ENCODE results near the gene GABRB1.
"Not testable (repeated sequence)": the region's sequence is repeated elsewhere in the genome, so short reads cannot be mapped to it uniquely, and the experiment has no call there.

GABRB1 gene

GRCh38 chr4:47326025-47326424 is 294.7 kb downstream of the GABRB1 start:
- DNase-seq: no peak

- no peak for DNase-seq
Measured at GRCh38 chr4:47330866-47331265, 299.5 kb downstream of the GABRB1 start.

- no peak for DNase-seq
Measured at GRCh38 chr4:47334652-47335051, 303.3 kb downstream of the GABRB1 start.

- no peak for DNase-seq
Measured at GRCh38 chr4:47337893-47338292, 306.5 kb downstream of the GABRB1 start.

GRCh38 chr4:47340914-47341313 is 309.5 kb downstream of the GABRB1 start:
- no peak for DNase-seq

- no peak for DNase-seq
Measured at GRCh38 chr4:47342796-47343195, 311.4 kb downstream of the GABRB1 start.

- DNase-seq: no peak
Measured at GRCh38 chr4:47349326-47349725, 318.0 kb downstream of the GABRB1 start.

- no peak for DNase-seq
Measured at GRCh38 chr4:47355568-47355967, 324.2 kb downstream of the GABRB1 start.

- DNase-seq: no peak
Measured at GRCh38 chr4:47359891-47360290, 328.5 kb downstream of the GABRB1 start.

GRCh38 chr4:47367761-47368160 is 336.4 kb downstream of the GABRB1 start:
- no peak for DNase-seq

- no peak for DNase-seq
Measured at GRCh38 chr4:47368211-47368610, 336.8 kb downstream of the GABRB1 start.

GRCh38 chr4:47372561-47372960 is 341.2 kb downstream of the GABRB1 start:
- DNase-seq: no peak

GRCh38 chr4:47373174-47373573 is 341.8 kb downstream of the GABRB1 start:
- DNase-seq: no peak

- DNase-seq: no peak
Measured at GRCh38 chr4:47373709-47374108, 342.3 kb downstream of the GABRB1 start.

GRCh38 chr4:47374477-47374876 is 343.1 kb downstream of the GABRB1 start:
- DNase-seq: no peak

- not testable (repeated sequence) for DNase-seq
Measured at GRCh38 chr4:47378021-47378530, 346.7 kb downstream of the GABRB1 start.

- DNase-seq: no peak
Measured at GRCh38 chr4:47381172-47381571, 349.8 kb downstream of the GABRB1 start.

- no peak for DNase-seq
Measured at GRCh38 chr4:47382846-47383360, 351.5 kb downstream of the GABRB1 start.

GRCh38 chr4:47383829-47384427 is 352.6 kb downstream of the GABRB1 start:
- no peak for DNase-seq

- no peak for DNase-seq
Measured at GRCh38 chr4:47386146-47386545, 354.8 kb downstream of the GABRB1 start.

GRCh38 chr4:47386561-47387235 is 355.3 kb downstream of the GABRB1 start:
- DNase-seq: no peak

- DNase-seq: no peak
Measured at GRCh38 chr4:47390428-47391125, 359.2 kb downstream of the GABRB1 start.

GRCh38 chr4:47391256-47391655 is 359.9 kb downstream of the GABRB1 start:
- no peak for DNase-seq

GRCh38 chr4:47406408-47406807 is 375.0 kb downstream of the GABRB1 start:
- no peak for DNase-seq

All from CD4-positive, alpha-beta T cell treated with Interferon gamma for 1 hour (primary cell).